Right renal cortex interstitium (tissue), 3 donors: Measurements from ENCODE around the gene MAST3. TPM values are rescaled to one million over a fixed set of nuclear protein-coding genes. Genes with fewer than 3 reads are reported as not detected.

ENCODE experiments used
- DNase-seq, 3 donors: peaks; one replicate each; pipeline ENCODE4 v3.0.0-alpha.2; 2013; ENCODE audit warnings: low read depth in 3 of 3, low spot score in 2 of 3
- polyA plus RNA-seq, 3 donors: library from polyadenylated mRNA; unstranded; fragments of 120-200 nt; gene quantifications; one replicate each; pipeline ENCODE4 v1.2.1, GENCODE V29; 2013; ENCODE audit not compliant: insufficient read length in 3 of 3

MAST3 gene
- polyA plus RNA-seq, 3 donors = 3.5 to 5.1 (median 4.5) TPM

GRCh38 chr19:18173572-18174288 is 76.2 kb downstream of the MAST3 start, which contains the start of gene IFI30:
Gene IFI30 (plus strand): TSS chr19:18173813. CDS start chr19:18173842, 29 bp downstream.
- DNase-seq = no peak

GRCh38 chr19:18174983-18175382 is 77.4 kb downstream of the MAST3 start:
- DNase-seq = no peak

GRCh38 chr19:18176367-18177310 is 79.1 kb downstream of the MAST3 start:
- DNase-seq = no peak

- DNase-seq = no peak
Measured at GRCh38 chr19:18179957-18180356, 82.4 kb downstream of the MAST3 start.

- no peak for DNase-seq
Measured at GRCh38 chr19:18183529-18183928, 86.0 kb downstream of the MAST3 start.

GRCh38 chr19:18185538-18185937 is 88.0 kb downstream of the MAST3 start:
- no peak for DNase-seq

- no peak for DNase-seq
Measured at GRCh38 chr19:18190278-18190677, 92.7 kb downstream of the MAST3 start.

- no peak for DNase-seq
Measured at GRCh38 chr19:18191640-18192062, 94.1 kb downstream of the MAST3 start.

GRCh38 chr19:18192673-18193387 is 95.3 kb downstream of the MAST3 start, which contains the start of gene MPV17L2:
Gene MPV17L2 (plus strand): TSS chr19:18193218. CDS start chr19:18193282, 64 bp downstream.
- peak; percentile 99 for DNase-seq

GRCh38 chr19:18193388-18194180 is 96.0 kb downstream of the MAST3 start:
- no peak for DNase-seq

- no peak for DNase-seq
Measured at GRCh38 chr19:18194181-18194530, 96.6 kb downstream of the MAST3 start.

GRCh38 chr19:18194554-18195238 is 97.1 kb downstream of the MAST3 start:
- DNase-seq = no peak

- no peak for DNase-seq
Measured at GRCh38 chr19:18196511-18196845, 98.9 kb downstream of the MAST3 start.

- DNase-seq = no peak
Measured at GRCh38 chr19:18197306-18197705, 99.7 kb downstream of the MAST3 start.

GRCh38 chr19:18197941-18198340 is 100.4 kb downstream of the MAST3 start:
- DNase-seq = no peak

- DNase-seq = no peak
Measured at GRCh38 chr19:18198374-18198773, 100.8 kb downstream of the MAST3 start.
